GM12878 (cell line): ENCODE results near the gene GK2. TPM values are rescaled to one million over a fixed set of nuclear protein-coding genes. Genes with fewer than 3 reads are reported as not detected.

Source experiments
- ATAC-seq: fragments of 200-7000 bp; cut with Tn5 transposase; 3 replicates; pipeline ENCODE4 v1.9.1; 2020; ENCODE audit warnings: mild to moderate bottlenecking, moderate library complexity
- BruUV-seq: library from RNA; stranded (reverse); fragments of 400-500 nt; replicated peaks from 2 replicates; lab custom pipeline; 2021; lab: Mats Ljungman, UMichigan
- CTCF ChIA-PET: fragments of 300-600 bp; sonication (Branson Sonifier 250); formaldehyde crosslinking; extraction: SDS; loops from one replicate; lab custom pipeline; 2021; ENCODE audit warnings: inconsistent platforms; lab: Yijun Ruan, JAX
- POLR2A ChIA-PET: fragments of 350-600 bp; formaldehyde crosslinking; extraction: SDS; loops from one replicate; lab custom pipeline; 2021; ENCODE audit warnings: inconsistent platforms; lab: Charles Lee
- RAD21 ChIA-PET: fragments of 300-600 bp; sonication (Branson Sonifier 250); formaldehyde crosslinking; loops from one replicate; lab custom pipeline; 2023; ENCODE audit warnings: antibody characterized with exemption; ENCODE audit not compliant: unreplicated experiment; lab: Charles Lee
- SMC1A ChIA-PET: fragments of 300-600 bp; sonication (Branson Sonifier 250); formaldehyde crosslinking; loops from one replicate; lab custom pipeline; 2023; ENCODE audit not compliant: unreplicated experiment, uncharacterized antibody; lab: Charles Lee
- DNase-seq: peaks from one replicate; pipeline ENCODE4 v3.0.0-alpha.2; 2011; ENCODE audit warnings: low read depth, low spot score
- FAIRE-seq: peaks from 3 replicates; lab custom pipeline; 2011; peaks lifted over from hg19 to GRCh38; lab: Jason Lieb, UNC
- H2AFZ ChIP-seq: 2 replicates; pipeline ENCODE4 v1.6.0; 2011; ENCODE audit warnings: low read depth, low read length, control low read depth; ENCODE audit not compliant: control insufficient read depth
- H3K27ac ChIP-seq: 2 replicates; pipeline ENCODE4 v1.5.1; 2011; ENCODE audit warnings: control low read depth; ENCODE audit not compliant: control insufficient read depth, insufficient read depth
- H3K27me3 ChIP-seq, 2 experiments: replicated peaks in 1 of 2; 2 replicates each; pipeline versions ENCODE4 v1.6.0 to v1.6.1; 2011; ENCODE audit warnings: low read length in 1 of 2; ENCODE audit not compliant: control insufficient read depth in 2 of 2, insufficient read depth in 2 of 2
- H3K36me3 ChIP-seq, 2 experiments: 2 replicates each; pipeline ENCODE4 v1.5.1; 2011; ENCODE audit warnings: low read length in 1 of 2; ENCODE audit not compliant: control insufficient read depth in 2 of 2, insufficient read depth in 2 of 2
- H3K4me1 ChIP-seq: 2 replicates; pipeline ENCODE4 v1.6.1; 2011; ENCODE audit warnings: mild to moderate bottlenecking, low read length, moderate library complexity, mixed read lengths; ENCODE audit not compliant: control insufficient read depth, insufficient read depth
- H3K4me2 ChIP-seq: 2 replicates; pipeline ENCODE4 v1.6.0; 2011; ENCODE audit warnings: control low read depth; ENCODE audit not compliant: control insufficient read depth, insufficient read depth
- H3K4me3 ChIP-seq: fragments of 200-600 bp; sonication (generic); 2 replicates; pipeline ENCODE4 v1.5.1; 2016
- H3K79me2 ChIP-seq: 2 replicates; pipeline ENCODE4 v1.6.0; 2011; ENCODE audit warnings: low read length; ENCODE audit not compliant: control insufficient read depth, insufficient read depth
- H3K9ac ChIP-seq: 2 replicates; pipeline ENCODE4 v1.8.0; 2011; ENCODE audit warnings: low read length, control low read depth, mixed read lengths; ENCODE audit not compliant: control insufficient read depth, insufficient read depth
- H3K9me3 ChIP-seq: replicated peaks from 3 replicates; pipeline ENCODE4 v1.5.1; 2011; ENCODE audit warnings: mild to moderate bottlenecking, low read length; ENCODE audit not compliant: control insufficient read depth, insufficient read depth
- H4K20me1 ChIP-seq: 2 replicates; pipeline ENCODE4 v1.6.0; 2011; ENCODE audit not compliant: control insufficient read depth, insufficient read depth
- ATF7 ChIP-seq: fragments of 450-650 bp; IDR thresholded peaks from 2 replicates; pipeline ENCODE4 v1.6.1; 2016; ENCODE audit warnings: low read depth, mild to moderate bottlenecking
- BRCA1 ChIP-seq: IDR thresholded peaks from 2 replicates; pipeline ENCODE4 v1.6.1; 2011; ENCODE audit warnings: low read depth, low read length, improper control_type of control experiment
- CBX5 ChIP-seq: sonication (generic); IDR thresholded peaks from 2 replicates; pipeline ENCODE4 v1.6.1; 2016; ENCODE audit warnings: low read depth, moderate library complexity, mild to moderate bottlenecking, inconsistent platforms
- EGR1 ChIP-seq, 2 experiments: IDR thresholded peaks; 1 replicate in 1 of 2; 2 replicates in 1 of 2; pipeline ENCODE4 v1.6.1; 2011 to 2012; ENCODE audit warnings: low read depth in 2 of 2, low read length in 2 of 2, borderline replicate concordance in 1 of 2, mild to moderate bottlenecking in 1 of 2, moderate library complexity in 1 of 2
- ETV6 ChIP-seq, 2 experiments: fragments of 450-650 bp in 1 of 2; IDR thresholded peaks in 1 of 2; conservative IDR thresholded peaks in 1 of 2; 2 replicates each; pipeline ENCODE4 v1.6.1; 2014; ENCODE audit warnings: antibody characterized with exemption in 1 of 2, borderline replicate concordance in 1 of 2, low read depth in 1 of 2, mild to moderate bottlenecking in 1 of 2, moderate library complexity in 1 of 2
- GABPA ChIP-seq: IDR thresholded peaks from 2 replicates; pipeline ENCODE4 v1.6.1; 2014; ENCODE audit warnings: antibody characterized with exemption, low read depth, mild to moderate bottlenecking, inconsistent platforms
- IKZF2 ChIP-seq, 2 experiments: fragments of 450-650 bp; IDR thresholded peaks; 2 replicates each; pipeline ENCODE4 v1.6.1; 2017; ENCODE audit warnings: mild to moderate bottlenecking in 2 of 2, moderate library complexity in 2 of 2
- NRF1 ChIP-seq: conservative IDR thresholded peaks from 2 replicates; pipeline ENCODE4 v1.6.1; 2011; ENCODE audit warnings: mild to moderate bottlenecking, low read depth, low read length, improper control_type of control experiment
- PML ChIP-seq: IDR thresholded peaks from 2 replicates; pipeline ENCODE4 v1.6.1; 2012; ENCODE audit warnings: low read length, inconsistent platforms
- POLR2AphosphoS5 ChIP-seq: IDR thresholded peaks from 2 replicates; pipeline ENCODE4 v1.6.1; 2011; ENCODE audit warnings: mild to moderate bottlenecking, low read length, inconsistent platforms
- RB1 ChIP-seq: fragments of 450-650 bp; formaldehyde crosslinking; IDR thresholded peaks from 2 replicates; pipeline ENCODE4 v1.6.1; 2017; ENCODE audit warnings: mild to moderate bottlenecking, borderline replicate concordance
- RELA ChIP-seq: fragments of 450-650 bp; IDR thresholded peaks from 2 replicates; pipeline ENCODE4 v1.8.0; 2014; ENCODE audit warnings: borderline replicate concordance; ENCODE audit not compliant: partially characterized antibody
- SREBF1 ChIP-seq: IDR thresholded peaks from 2 replicates; pipeline ENCODE4 v1.6.1; 2012; ENCODE audit warnings: mild to moderate bottlenecking, low read length
- TAF1 ChIP-seq: IDR thresholded peaks from 2 replicates; pipeline ENCODE4 v1.6.1; 2011; ENCODE audit warnings: mild to moderate bottlenecking, low read depth, low read length, borderline replicate concordance
- WRNIP1 ChIP-seq: IDR thresholded peaks from 2 replicates; pipeline ENCODE4 v1.6.1; 2011; ENCODE audit warnings: low read depth, low read length, improper control_type of control experiment, borderline replicate concordance
- WGBS: methylation state at CpG from one replicate; pipeline ENCODE4 v1.1.6; 2016; ENCODE audit warnings: low lambda C conversion rate; ENCODE audit not compliant: insufficient replicate concordance, insufficient coverage; ENCODE audit errors: missing lambda C conversion rate; 5-methylcytosine and 5-hydroxymethylcytosine counted together
- in situ Hi-C: fragments of 300-500 bp; cut with MboI; formaldehyde crosslinking; loops from 9 replicates; pipeline ENCODE4 v1.14.3; 2018; ENCODE audit warnings: mixed read lengths
- intact Hi-C: fragments of 100-400 bp; cut with micrococcal nuclease; formaldehyde crosslinking; loops from one replicate; pipeline ENCODE4 v1.14.2; 2022; ENCODE audit not compliant: unreplicated experiment
- polyA plus RNA-seq, 11 experiments: library from polyadenylated mRNA; depleted of rRNA in 4 of 11; unstranded in 6 of 11; stranded (reverse) in 5 of 11; fragments of >200 nt; fragmentation: Nextera tagmentation in 4 of 11; fragmentation: Illumina TruSeq in 1 of 11; extraction: Ambion mirVana in 4 of 11; extraction: Trizol in 1 of 11; gene quantifications; 1 replicate in 1 of 11; 2 replicates in 10 of 11; pipeline versions ENCODE4 v1.2.1 to v1.2.3, GENCODE V29; 2011 to 2016; ENCODE audit warnings: inconsistent platforms in 2 of 11, missing spikeins in 2 of 11, low read depth in 1 of 11
- total RNA-seq, 4 experiments: library from RNA; depleted of rRNA in 3 of 4; stranded (reverse); fragments of >200 nt in 3 of 4; fragmentation: Illumina TruSeq in 1 of 4; extraction: Trizol in 1 of 4; gene quantifications; 2 replicates each; pipeline versions ENCODE4 v1.2.1 to v1.2.3, GENCODE V29; 2013 to 2021
- TF ChIP-seq, protein P1 (sequence below): IDR thresholded peaks from 2 replicates; pipeline ENCODE4 v1.6.1; 2011; ENCODE audit warnings: low read depth, low read length, improper control_type of control experiment, borderline replicate concordance
- TF ChIP-seq, protein P2 (sequence below): fragments of 450-650 bp; IDR thresholded peaks from 2 replicates; pipeline ENCODE4 v1.6.1; 2018; ENCODE audit warnings: borderline replicate concordance, mild to moderate bottlenecking; ENCODE audit not compliant: partially characterized antibody
- TF ChIP-seq, protein P3 (sequence below): IDR thresholded peaks from 2 replicates; pipeline ENCODE4 v1.6.1; 2012; ENCODE audit warnings: low read depth, low read length, improper control_type of control experiment
- TF ChIP-seq, protein P4 (sequence below): IDR thresholded peaks from 2 replicates; pipeline ENCODE4 v1.6.1; 2011; ENCODE audit warnings: low read depth, mild to moderate bottlenecking, low read length, moderate library complexity, borderline replicate concordance; ENCODE audit errors: extremely low read depth

Gene GK2
- total and polyA plus RNA-seq, 10 of the 15 experiments (the other 5 are each of a cell fraction or from before 2014, with no cell fraction given) = not detected

DNA sequence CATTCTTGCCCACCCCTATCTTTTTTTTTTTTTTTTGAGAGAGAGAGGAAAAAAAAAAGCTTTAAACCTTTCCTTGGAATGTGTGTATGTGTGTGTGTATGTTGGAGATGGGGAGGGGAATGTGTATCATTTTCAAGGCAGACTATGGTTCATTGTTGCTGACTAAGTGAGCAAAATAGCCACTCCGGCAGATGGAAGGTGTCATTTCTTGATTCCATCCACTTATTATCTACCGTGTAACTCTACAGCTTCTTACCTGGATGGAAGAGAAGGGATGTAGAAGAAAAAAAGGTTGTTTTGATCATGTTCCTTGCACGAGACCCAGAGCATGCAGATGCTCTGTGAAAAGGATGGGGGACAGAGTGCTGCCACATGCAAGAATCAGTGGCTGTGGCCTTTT is 5.9 kb upstream of the GK2 start (continued):
- TF ChIP-seq, protein P1, sequence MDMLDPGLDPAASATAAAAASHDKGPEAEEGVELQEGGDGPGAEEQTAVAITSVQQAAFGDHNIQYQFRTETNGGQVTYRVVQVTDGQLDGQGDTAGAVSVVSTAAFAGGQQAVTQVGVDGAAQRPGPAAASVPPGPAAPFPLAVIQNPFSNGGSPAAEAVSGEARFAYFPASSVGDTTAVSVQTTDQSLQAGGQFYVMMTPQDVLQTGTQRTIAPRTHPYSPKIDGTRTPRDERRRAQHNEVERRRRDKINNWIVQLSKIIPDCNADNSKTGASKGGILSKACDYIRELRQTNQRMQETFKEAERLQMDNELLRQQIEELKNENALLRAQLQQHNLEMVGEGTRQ = no peak
- TF ChIP-seq, all 136 proteins: peak for 0

DNA sequence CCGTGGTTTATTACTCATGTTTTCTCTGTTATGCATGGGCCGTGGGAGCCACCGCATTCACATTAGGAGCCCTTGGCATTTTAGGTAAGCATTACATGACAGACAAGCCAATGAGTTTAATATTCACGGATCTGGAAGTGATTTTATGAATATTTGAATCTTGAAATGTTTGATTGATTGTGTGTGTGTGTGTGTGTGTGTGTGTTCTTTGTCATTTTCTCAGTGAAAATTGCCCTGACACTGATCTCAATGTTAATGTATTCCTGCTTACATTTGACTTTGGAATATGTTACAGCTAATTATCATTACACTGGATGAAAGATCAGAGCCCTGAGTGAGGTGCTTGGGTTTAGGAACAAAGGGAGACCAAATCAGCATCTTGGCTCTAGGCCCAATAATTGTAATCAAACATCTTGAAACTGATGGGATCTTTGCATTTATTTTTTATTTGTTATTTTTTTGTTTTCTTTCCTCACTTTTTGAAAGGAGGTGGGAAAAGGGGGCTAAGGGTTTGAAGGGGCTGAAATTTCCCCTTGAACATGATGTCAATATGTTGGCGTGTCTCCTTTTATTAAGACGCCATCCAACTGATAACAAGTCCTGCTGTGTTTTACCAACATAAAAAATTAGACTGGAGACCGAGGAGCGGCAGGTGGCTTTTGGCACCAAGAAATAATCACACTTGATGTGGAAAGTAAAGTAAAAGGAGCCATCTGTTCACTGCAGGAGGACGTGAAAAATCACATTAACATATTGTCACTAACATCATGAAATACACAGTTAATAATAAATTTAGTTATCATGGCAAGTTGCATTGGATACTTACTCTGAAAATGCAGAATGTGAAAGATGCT is 5.2 kb upstream of the GK2 start:
- POLR2A ChIA-PET = no interaction called here
- 18% methylated on average over 9 of the region's 9 CpGs for WGBS
- TF ChIP-seq TAF1 = no peak
- TF ChIP-seq, protein P2, sequence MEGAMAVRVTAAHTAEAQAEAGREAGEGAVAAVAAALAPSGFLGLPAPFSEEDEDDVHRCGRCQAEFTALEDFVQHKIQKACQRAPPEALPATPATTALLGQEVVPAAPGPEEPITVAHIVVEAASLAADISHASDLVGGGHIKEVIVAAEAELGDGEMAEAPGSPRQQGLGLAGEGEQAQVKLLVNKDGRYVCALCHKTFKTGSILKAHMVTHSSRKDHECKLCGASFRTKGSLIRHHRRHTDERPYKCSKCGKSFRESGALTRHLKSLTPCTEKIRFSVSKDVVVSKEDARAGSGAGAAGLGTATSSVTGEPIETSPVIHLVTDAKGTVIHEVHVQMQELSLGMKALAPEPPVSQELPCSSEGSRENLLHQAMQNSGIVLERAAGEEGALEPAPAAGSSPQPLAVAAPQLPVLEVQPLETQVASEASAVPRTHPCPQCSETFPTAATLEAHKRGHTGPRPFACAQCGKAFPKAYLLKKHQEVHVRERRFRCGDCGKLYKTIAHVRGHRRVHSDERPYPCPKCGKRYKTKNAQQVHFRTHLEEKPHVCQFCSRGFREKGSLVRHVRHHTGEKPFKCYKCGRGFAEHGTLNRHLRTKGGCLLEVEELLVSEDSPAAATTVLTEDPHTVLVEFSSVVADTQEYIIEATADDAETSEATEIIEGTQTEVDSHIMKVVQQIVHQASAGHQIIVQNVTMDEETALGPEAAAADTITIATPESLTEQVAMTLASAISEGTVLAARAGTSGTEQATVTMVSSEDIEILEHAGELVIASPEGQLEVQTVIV = no peak
- TF ChIP-seq, protein P3, sequence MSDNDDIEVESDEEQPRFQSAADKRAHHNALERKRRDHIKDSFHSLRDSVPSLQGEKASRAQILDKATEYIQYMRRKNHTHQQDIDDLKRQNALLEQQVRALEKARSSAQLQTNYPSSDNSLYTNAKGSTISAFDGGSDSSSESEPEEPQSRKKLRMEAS = no peak
- TF ChIP-seq BRCA1 = no peak
- no peak for TF ChIP-seq RELA
- TF ChIP-seq, protein P4, sequence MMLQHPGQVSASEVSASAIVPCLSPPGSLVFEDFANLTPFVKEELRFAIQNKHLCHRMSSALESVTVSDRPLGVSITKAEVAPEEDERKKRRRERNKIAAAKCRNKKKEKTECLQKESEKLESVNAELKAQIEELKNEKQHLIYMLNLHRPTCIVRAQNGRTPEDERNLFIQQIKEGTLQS = no peak
- TF ChIP-seq EGR1 (IDR thresholded peaks at IDR 0.05; ENCODE audit: borderline replicate concordance in 1 of 2, low read depth in 2 of 2, low read length in 2 of 2) = no peak
- TF ChIP-seq IKZF2 (IDR thresholded peaks at IDR 0.05) = no peak
- no peak for TF ChIP-seq WRNIP1
- TF ChIP-seq CBX5 = no peak
- no peak for TF ChIP-seq GABPA
- no peak for TF ChIP-seq ATF7
- TF ChIP-seq POLR2AphosphoS5 = no peak
- TF ChIP-seq SREBF1 = no peak
- TF ChIP-seq NRF1 = no peak
- TF ChIP-seq ETV6 (conservative IDR thresholded peaks at IDR 0.05 in 1 of 2, IDR thresholded peaks at IDR 0.05 in 1 of 2; ENCODE audit: borderline replicate concordance in 1 of 2, low read depth in 1 of 2) = no peak
- no peak for TF ChIP-seq RB1
- no peak for TF ChIP-seq PML
- TF ChIP-seq, all 136 proteins: peak for 0
- in situ Hi-C loops (no loop called here), intact Hi-C loops (no loop called here)
- H3K27me3 ChIP-seq = no peaks in the 10 kb centered on the region
- H3K4me2 ChIP-seq = no peak overlapping the region
- H2AFZ ChIP-seq = no peak overlapping the region
- no peaks in the 10 kb centered on the region for H3K36me3 ChIP-seq
- RAD21 ChIA-PET = no interaction called here
- no peaks in the 10 kb centered on the region for H4K20me1 ChIP-seq
- ATAC-seq (no peak), DNase-seq (no peak), FAIRE-seq (no peak)
- no peak overlapping the region for H3K9ac ChIP-seq
- no peak overlapping the region for H3K27ac ChIP-seq
- H3K4me3 ChIP-seq = no peak overlapping the region
- H3K9me3 ChIP-seq = no peaks in the 10 kb centered on the region
- BruUV-seq = no TSS peak
- CTCF ChIA-PET = no interaction called here
- H3K4me1 ChIP-seq = no peaks in the 10 kb centered on the region
- SMC1A ChIA-PET = no interaction called here
- H3K79me2 ChIP-seq = no peaks in the 10 kb centered on the region
